Astrocyte (in vitro differentiated cells and primary cell): Measurements from ENCODE around the gene IL17RD.

Source experiments
- EZH2 ChIP-seq: IDR thresholded peaks from 2 replicates; pipeline ENCODE4 v1.6.1; 2012; ENCODE audit warnings: mild to moderate bottlenecking, low read length, inconsistent platforms; ENCODE audit not compliant: insufficient read depth
- TF ChIP-seq, protein P1 (sequence below): IDR thresholded peaks from 2 replicates; pipeline ENCODE4 v1.5.1; 2011; ENCODE audit warnings: low read depth, mild to moderate bottlenecking, inconsistent platforms, low read length, moderate library complexity; ENCODE audit not compliant: insufficient read depth

GRCh38 chr3:57098418-57099310 is 66.5 kb downstream of the IL17RD start:
- TF ChIP-seq, protein P1, sequence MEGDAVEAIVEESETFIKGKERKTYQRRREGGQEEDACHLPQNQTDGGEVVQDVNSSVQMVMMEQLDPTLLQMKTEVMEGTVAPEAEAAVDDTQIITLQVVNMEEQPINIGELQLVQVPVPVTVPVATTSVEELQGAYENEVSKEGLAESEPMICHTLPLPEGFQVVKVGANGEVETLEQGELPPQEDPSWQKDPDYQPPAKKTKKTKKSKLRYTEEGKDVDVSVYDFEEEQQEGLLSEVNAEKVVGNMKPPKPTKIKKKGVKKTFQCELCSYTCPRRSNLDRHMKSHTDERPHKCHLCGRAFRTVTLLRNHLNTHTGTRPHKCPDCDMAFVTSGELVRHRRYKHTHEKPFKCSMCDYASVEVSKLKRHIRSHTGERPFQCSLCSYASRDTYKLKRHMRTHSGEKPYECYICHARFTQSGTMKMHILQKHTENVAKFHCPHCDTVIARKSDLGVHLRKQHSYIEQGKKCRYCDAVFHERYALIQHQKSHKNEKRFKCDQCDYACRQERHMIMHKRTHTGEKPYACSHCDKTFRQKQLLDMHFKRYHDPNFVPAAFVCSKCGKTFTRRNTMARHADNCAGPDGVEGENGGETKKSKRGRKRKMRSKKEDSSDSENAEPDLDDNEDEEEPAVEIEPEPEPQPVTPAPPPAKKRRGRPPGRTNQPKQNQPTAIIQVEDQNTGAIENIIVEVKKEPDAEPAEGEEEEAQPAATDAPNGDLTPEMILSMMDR = no peak
- TF ChIP-seq EZH2 = no peak
